Measurements from ENCODE around the gene VTI1A.

DNA sequence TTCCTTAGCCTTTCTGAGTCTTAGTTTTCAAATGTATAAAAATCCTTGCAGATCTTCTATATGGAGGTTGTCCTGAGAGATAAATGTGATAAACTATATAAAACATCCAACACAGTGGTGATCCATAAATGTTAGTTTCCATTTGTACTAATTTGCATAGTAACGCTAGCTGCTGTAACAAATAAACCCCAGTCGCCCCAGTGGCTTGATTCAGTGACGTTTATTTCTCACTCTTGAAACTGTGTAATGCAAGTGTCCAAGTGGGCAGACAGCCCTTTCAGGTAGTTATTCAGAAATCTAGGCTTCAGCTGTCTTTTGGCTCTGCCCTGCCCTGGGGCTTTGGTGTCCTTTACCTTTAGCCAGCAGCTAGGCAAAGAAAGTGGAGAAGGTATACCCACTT, 106.3 kb downstream of the VTI1A start:
- TF ChIP-seq ZNF175 (tag by site-specific recombination; IDR thresholded peaks at IDR 0.05) (no peak), ZNF558 (tag by site-specific recombination; IDR thresholded peaks at IDR 0.05) (no peak)
